GM19467 (cell line): ENCODE results near the gene RFFL.
"Not testable (repeated sequence)": the region's sequence is repeated elsewhere in the genome, so short reads cannot be mapped to it uniquely, and the experiment has no call there.

ENCODE experiments used
- ATAC-seq: cut with Tn5 transposase; IDR thresholded peaks from one replicate; pipeline ENCODE4 v1.9.1; 2021; ENCODE audit warnings: mild to moderate bottlenecking, moderate library complexity; ENCODE audit not compliant: unreplicated experiment

RFFL gene

DNA sequence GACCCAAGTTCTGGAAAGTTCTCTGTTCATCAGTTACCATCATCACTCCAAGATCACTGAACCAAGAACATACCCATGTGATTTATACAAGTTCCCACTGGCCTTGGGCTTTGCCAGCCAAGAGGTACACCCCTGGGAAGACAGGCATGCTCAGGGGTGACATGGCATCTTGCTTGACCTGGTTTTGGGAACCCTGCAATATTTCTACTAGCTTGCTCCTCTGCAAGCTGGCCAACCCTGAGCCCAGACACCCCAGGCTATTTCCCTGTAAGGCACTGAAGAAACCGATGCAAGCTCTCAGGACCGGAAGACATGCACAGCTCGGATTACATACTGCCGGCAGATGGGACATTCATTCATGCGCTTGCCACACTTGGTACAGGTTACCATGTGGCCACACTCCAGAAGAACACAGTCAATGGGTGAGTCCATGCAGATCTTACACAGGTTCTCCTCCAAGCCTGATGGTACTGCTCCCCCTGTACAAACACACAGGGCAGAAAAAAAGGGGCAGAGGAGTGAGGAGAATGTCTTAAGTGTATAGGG, 51.8 kb downstream of the RFFL start:
- no peak for ATAC-seq

DNA sequence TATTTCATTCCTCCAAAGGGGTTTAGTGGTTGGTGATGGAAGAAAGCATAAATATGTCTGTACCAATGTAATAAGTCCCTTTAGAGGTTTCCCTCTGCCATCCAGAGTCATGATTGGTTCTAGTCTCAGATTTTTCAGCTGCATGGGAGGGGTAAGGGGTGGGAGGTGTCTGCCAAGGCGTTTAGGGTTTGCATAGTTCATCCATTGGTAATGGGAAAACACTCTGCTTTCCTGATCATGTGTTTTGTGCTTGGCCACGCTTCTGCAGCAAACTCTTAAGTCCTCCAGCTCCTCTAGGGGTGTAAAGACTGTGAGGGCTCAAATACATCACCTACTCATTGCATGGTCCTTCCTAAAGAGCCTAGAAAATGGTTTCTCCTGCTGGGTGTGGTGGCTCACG, 53.4 kb downstream of the RFFL start:
- no peak for ATAC-seq

DNA sequence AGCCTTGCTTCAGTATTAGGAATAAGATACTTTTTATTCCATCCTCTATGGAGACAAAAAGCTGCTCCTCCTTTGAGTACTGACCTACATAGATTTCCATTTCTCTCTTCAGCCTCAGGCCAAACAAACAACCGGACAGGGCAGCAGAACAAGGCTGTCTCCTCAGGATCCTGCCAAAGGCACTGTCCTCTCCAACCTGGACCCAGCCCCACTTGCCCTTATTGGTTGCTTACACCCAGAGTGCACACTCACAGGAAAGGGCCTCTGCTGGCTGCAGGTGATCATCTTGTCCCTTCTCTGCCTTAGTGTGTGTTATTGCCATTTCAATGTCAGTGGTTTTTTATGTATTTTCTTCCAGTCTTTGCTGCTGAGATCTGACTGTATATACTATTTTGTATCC, 56.5 kb downstream of the RFFL start:
- no peak for ATAC-seq

DNA sequence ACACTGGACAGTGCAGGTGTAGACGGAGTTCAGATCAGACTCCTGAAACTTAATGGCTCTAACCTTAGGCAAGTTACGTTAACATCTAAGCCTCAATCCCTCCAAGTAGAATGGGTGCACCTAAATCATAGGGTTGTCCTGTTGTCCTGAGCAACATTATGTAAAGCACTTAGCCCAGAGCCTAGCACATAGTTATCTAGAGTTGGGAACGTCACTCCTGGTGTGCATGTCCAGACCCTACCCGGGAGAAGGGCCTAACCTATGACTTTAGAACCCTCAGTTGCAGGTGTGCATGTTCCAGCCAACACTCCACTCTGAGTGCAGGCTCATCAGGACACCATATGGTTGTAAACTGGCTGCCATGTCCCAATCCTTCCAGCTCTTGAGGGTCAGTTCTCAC, 57.2 kb downstream of the RFFL start:
- ATAC-seq: no peak

DNA sequence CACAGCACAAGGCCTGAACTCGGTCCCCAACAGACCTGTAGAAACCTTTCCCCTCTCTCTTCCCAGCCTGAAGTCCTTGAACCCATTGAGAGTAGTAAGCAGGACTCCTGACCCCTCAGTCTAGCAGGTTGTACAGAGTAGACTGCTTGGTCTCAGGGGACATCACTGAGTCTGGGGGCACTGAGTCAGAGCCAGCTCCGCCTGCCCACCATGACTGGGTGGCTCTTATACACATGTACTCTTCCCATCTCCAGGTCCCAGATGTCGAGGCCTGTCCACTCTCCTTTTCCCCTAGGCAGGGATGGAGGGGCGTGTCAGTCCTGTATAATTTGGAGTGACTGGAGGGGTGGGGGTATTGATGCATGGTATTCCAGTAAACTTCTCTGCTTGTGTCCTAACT, 59.7 kb downstream of the RFFL start:
- no peak for ATAC-seq

- no peak for ATAC-seq
Observed at GRCh38 chr17:35002876-35003551, 60.5 kb downstream of the RFFL start.

GRCh38 chr17:35001549-35001948, 62.0 kb downstream of the RFFL start:
- ATAC-seq: no peak

DNA sequence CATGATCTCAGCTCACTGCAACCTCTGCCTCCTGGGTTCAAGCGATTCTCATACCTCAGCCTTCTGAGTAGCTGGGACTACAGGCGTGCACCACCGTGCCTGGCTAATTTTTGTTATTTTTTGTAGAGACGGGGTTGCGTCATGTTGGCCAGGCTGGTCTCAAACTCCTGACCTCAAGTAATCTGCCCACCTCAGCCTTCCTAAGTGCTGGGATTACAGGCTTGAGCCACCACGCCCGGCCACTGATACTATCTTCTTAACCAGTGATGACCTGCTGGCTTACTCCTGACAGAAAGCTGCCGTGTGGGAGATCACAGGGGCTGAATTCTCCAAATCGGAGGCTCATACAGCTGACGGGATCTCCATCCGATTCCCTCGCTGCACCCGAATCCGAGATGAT, 62.5 kb downstream of the RFFL start:
- ATAC-seq: not testable (repeated sequence)

- no peak for ATAC-seq
Observed at GRCh38 chr17:34999456-34999855, 64.1 kb downstream of the RFFL start.

DNA sequence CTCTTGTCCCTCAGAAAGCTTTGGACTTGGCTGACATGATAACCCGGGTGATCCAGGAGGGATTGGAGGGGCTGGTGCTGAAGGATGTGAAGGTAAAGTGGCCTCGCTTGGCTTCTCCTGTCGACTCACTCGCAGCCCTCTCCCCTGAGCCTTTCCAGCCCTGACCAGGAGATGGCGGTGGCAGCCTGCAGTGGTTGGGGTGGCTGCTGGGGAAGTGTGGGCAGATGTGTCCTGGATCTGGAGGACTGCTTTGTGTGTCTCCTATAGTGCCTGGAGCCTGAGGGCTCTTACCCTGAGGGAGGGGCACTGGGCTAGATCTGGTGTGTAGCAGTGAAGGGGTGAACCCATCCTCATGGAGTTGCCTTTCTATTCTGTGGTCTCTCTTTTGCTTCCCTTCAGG, 65.3 kb downstream of the RFFL start:
- peak; percentile 63 for ATAC-seq

DNA sequence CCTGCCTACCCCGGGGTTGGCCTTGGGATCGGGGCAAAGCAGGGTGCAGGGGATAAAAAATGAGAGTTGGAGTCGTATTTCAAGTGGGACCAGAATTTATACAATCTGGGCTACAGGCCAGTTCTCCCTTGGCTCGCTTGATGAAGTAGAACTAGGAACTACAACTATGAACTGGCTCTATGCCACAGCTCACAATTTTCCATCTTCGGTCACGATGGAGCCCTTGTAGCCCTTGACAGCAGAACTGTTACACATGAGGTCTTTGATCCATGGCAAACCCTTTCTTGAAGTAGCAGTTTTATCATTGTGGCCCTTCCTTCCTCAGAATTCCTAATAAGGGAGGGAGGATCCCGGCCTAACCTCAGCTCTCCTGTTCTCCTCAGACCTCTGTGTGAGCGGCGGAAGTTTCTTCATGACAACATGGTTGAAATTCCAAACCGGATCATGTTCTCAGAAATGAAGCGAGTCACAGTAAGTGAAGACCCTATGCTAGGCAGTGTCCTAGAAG, 66.1 kb downstream of the RFFL start:
- no peak for ATAC-seq

GRCh38 chr17:34996422-34997285, 66.9 kb downstream of the RFFL start:
- no peak for ATAC-seq

DNA sequence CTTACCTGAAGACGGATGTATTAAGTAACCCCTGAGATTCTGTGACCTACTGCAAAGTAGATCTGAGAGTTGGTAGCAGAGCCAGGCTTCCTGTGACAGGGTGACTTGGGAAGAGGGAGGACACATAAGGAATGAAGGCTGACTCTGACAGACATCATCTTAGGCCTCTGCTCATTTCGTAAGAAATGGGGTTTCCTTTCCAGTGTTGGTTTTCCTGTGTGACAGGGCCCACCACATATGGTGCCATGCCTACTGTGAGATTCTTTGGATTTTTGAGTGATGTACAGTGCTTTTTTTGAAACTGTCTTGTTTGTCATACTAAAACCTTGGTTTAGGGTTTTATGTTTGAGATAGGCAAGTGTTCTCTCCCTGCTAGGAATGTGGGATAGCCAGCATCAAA, 70.5 kb downstream of the RFFL start:
- no peak for ATAC-seq

- ATAC-seq: no peak
Observed at GRCh38 chr17:34991606-34992005, 71.9 kb downstream of the RFFL start.

GRCh38 chr17:34990921-34991365, 72.6 kb downstream of the RFFL start:
- no peak for ATAC-seq

GRCh38 chr17:34989473-34989872, 74.0 kb downstream of the RFFL start:
- no peak for ATAC-seq

GRCh38 chr17:34988644-34989043, 74.9 kb downstream of the RFFL start:
- no peak for ATAC-seq

- ATAC-seq: no peak
Observed at GRCh38 chr17:34987232-34987631, 76.3 kb downstream of the RFFL start.

GRCh38 chr17:34981538-34982241, 81.8 kb downstream of the RFFL start:
- no peak for ATAC-seq

GRCh38 chr17:34980681-34981537, 82.6 kb downstream of the RFFL start:
- ATAC-seq: peak; percentile 66
